Cardiac muscle cell (in vitro differentiated cells and primary cell): ENCODE measurements around the gene MTUS2. TPM values are rescaled to one million over a fixed set of nuclear protein-coding genes. Genes with fewer than 3 reads are reported as not detected.

Experiments used
- DNase-seq, 2 donors: peaks; one replicate each; pipeline versions ENCODE4 v3.0.0 to v3.0.0-alpha.2; 2010 to 2017; ENCODE audit warnings: low read depth in 1 of 2, low spot score in 1 of 2
- H3K27ac ChIP-seq: fragments of 200-600 bp; sonication (generic); 2 replicates; pipeline ENCODE4 v1.5.1; 2016
- H3K27me3 ChIP-seq: fragments of 200-600 bp; sonication (generic); 2 replicates; pipeline ENCODE4 v1.6.0; 2016; ENCODE audit warnings: control low read depth
- H3K36me3 ChIP-seq: fragments of 200-600 bp; sonication (generic); 2 replicates; pipeline ENCODE4 v1.5.1; 2016; ENCODE audit warnings: control low read depth
- H3K4me1 ChIP-seq: fragments of 200-600 bp; sonication (generic); 2 replicates; pipeline ENCODE4 v1.8.1; 2017; ENCODE audit warnings: low read depth, mild to moderate bottlenecking, mixed run types
- H3K4me3 ChIP-seq: fragments of 200-600 bp; sonication (generic); 2 replicates; pipeline ENCODE4 v1.5.1; 2016; ENCODE audit warnings: mild to moderate bottlenecking
- H3K9me3 ChIP-seq: fragments of 200-600 bp; sonication (generic); 2 replicates; pipeline ENCODE4 v1.5.1; 2017; ENCODE audit warnings: low read depth, mild to moderate bottlenecking, control low read depth
- polyA plus RNA-seq: library from polyadenylated mRNA; unstranded; fragments of >200 nt; fragmentation: Nextera tagmentation; extraction: Ambion mirVana; gene quantifications from 2 replicates; pipeline ENCODE4 v1.2.1, GENCODE V29; 2016
- total RNA-seq: library from RNA; depleted of rRNA; stranded (reverse); fragments of >200 nt; gene quantifications from 2 replicates; pipeline ENCODE4 v1.2.3, GENCODE V29; 2016
- TF ChIP-seq, protein P1 (sequence below): IDR thresholded peaks from 2 replicates; pipeline ENCODE4 v1.5.1; 2012; ENCODE audit warnings: low read depth, mild to moderate bottlenecking, low read length

The MTUS2 gene
- total and polyA plus RNA-seq, 2 experiments from 2014 or later, result 31.6 to 96.9 TPM

DNA sequence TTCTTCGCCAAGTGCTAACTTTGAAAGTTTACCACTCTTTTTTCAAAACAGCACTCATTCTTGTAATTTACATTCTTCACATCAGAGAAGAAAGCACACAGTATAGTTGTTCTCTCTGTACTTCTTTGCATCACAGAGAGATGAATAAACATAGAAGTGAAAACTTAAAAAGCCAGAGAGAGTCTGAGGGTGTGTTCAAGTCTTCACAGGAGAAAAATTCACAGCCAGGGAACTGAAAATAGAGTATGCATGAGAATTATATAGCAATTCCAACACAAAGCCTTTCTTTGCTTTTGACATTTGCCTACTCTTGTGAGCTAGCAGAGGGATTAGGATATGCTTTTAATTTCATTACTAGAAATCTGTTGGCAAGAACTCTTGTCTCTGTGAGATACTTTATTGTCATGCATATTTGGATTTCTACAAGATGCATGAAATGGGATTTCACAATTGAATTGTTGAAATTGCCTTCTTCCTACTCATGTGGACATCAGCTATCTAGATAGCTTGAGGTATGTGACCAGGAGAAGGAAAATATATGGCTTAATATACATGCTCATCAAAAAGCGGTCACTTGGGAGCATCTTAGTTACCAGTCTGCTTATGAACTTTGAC is 609.3 kb downstream of the MTUS2 start:
- H3K27ac ChIP-seq, result peak overlapping the region; percentile 87
- TF ChIP-seq, protein P1, sequence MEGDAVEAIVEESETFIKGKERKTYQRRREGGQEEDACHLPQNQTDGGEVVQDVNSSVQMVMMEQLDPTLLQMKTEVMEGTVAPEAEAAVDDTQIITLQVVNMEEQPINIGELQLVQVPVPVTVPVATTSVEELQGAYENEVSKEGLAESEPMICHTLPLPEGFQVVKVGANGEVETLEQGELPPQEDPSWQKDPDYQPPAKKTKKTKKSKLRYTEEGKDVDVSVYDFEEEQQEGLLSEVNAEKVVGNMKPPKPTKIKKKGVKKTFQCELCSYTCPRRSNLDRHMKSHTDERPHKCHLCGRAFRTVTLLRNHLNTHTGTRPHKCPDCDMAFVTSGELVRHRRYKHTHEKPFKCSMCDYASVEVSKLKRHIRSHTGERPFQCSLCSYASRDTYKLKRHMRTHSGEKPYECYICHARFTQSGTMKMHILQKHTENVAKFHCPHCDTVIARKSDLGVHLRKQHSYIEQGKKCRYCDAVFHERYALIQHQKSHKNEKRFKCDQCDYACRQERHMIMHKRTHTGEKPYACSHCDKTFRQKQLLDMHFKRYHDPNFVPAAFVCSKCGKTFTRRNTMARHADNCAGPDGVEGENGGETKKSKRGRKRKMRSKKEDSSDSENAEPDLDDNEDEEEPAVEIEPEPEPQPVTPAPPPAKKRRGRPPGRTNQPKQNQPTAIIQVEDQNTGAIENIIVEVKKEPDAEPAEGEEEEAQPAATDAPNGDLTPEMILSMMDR, result no peak
- H3K27me3 ChIP-seq, result no peaks in the 10 kb centered on the region
- peak in 1 of 2 donors; percentile 24 for DNase-seq
- no peaks in the 10 kb centered on the region for H3K36me3 ChIP-seq
- peak overlapping the region; percentile 81 for H3K4me3 ChIP-seq
- peaks cover 51% of the 10 kb centered on the region for H3K4me1 ChIP-seq
- H3K9me3 ChIP-seq, result no peaks in the 10 kb centered on the region

DNA sequence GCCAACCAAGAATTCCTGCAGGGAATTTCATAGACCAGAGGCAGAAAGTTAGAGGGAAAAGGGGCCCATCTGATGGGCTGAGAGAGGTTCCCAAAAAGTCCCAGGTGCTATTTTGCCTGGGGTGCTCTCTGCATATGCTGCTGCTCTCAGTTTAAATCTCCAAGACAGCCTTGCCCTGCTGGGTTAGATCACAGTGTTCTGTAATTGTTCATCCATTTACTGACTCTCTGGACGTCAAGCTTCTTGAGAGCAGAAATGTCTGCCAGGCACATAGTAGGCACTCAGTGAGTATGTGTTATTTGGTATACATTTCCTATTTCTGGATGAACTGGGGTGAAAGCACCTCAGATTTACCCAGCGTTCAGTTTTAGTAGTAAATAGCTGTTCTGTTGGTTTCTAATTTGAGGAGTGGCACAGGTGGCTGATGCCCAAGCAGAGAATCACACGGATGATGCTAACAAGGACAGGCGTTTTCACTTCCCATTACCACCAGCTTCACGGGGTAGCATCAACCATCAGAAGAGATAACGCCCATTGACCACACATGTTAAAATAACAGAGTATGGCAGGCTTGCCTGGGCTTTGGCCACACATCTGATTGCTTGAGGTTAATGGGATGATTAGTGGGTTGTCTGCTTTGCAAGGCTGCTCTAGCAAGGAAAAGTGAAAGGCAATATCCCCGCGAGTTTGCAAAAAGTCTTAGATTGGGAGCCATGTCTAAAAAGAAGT is 614.2 kb downstream of the MTUS2 start:
- no peak for DNase-seq
- Histone ChIP-seq H3K27ac (peak overlapping the region; percentile 96), H3K9me3 (no peaks in the 10 kb centered on the region), H3K36me3 (no peaks in the 10 kb centered on the region), H3K4me1 (peaks cover 87% of the 10 kb centered on the region), H3K4me3 (no peak overlapping the region), H3K27me3 (no peaks in the 10 kb centered on the region)
- TF ChIP-seq, protein P1, result no peak

DNA sequence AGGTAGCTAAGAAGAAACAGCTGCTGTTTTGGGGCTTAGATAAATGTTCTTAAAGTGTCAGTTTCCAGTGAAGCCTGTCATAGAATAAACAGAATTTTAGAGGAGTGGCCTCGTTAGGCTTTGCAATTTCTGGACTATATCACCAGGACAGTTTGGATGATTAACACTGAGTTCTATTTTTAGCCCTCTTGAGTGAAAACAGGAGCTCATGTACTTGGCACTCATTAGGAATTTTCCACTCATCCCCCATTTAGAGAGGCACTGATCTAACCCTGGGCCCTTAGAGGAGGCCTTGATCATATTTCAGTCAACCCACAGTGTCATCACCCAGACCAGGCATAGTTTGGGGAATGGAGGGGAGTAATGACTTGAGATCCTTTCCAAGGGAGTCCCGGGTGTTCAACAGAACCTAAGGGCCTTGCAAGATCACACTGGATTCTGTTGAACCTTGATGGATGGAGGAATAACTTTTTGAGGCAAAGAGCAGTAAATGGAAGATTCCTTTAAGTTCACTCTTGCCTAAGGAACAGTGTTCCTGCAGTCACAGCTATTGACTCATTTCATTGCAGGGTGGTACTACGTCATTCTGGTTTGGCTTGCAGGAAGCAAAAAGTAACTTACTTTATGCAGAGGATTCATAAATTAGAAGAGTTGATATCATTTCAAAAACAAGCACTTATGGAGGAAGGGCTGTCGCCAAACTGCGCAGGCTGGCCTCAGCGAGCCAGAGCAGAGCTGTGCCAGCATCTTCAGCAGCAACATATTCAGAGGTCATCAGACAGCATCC is 615.2 kb downstream of the MTUS2 start:
- DNase-seq, result peak; percentile 92 to 95
- Histone ChIP-seq H3K4me1 (peaks cover 87% of the 10 kb centered on the region), H3K4me3 (no peak overlapping the region), H3K9me3 (no peaks in the 10 kb centered on the region), H3K27ac (peak overlapping the region; percentile 96), H3K36me3 (no peaks in the 10 kb centered on the region), H3K27me3 (no peaks in the 10 kb centered on the region)
- TF ChIP-seq, protein P1, result no peak

DNA sequence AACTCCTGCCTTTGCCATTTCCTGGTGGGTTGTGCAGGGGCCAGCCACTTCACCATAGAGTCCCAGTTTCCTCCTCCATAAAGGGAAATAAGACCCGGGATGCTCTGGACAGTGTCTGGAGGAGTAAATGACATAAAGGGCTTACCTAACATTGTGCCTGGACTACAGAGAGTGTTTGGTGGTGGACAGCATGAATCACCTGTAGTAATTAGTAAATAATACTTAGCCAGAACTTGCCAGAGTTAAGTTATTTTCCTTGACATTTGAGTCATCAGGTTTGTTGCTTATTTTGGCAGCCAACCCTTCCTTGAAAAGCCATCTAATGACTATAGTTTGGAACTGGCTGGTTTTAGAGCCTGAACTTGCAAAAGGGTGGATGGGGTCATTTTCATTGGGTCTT is 616.2 kb downstream of the MTUS2 start:
- Histone ChIP-seq H3K4me3 (no peak overlapping the region), H3K4me1 (peaks cover 78% of the 10 kb centered on the region), H3K36me3 (no peaks in the 10 kb centered on the region), H3K27me3 (no peaks in the 10 kb centered on the region), H3K9me3 (no peaks in the 10 kb centered on the region), H3K27ac (peak overlapping the region; percentile 96)
- TF ChIP-seq, protein P1, result no peak
- DNase-seq, result peak in 1 of 2 donors; percentile 57

DNA sequence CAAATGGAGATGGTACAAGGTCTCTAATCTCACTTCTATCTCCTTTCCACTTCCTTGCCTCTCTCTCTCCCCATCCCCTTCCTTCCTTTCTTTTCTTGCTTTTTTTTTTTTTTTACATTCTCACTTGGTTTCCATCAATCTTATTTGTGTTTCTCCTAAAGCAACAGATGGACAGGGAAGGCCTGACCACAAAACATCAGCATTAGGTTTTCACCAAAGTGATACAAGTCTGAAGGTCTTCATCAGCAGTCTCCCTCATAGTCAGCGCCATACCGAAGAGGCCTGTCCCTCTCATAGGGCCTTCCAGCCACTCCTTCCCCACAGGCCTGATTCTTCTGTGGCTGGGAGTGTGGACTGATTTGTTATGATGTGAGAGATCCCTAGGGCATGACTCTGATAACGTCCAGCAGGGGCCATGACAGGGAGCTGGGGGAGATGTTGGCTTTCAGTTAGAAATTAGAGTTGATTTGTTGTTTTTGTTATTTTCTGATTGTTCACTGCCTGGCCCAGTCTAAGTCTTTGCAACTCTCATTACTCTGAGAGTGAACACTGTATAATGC is 616.7 kb downstream of the MTUS2 start:
- Histone ChIP-seq H3K9me3 (no peaks in the 10 kb centered on the region), H3K4me3 (no peak overlapping the region), H3K27ac (peak overlapping the region; percentile 96), H3K4me1 (peaks cover 75% of the 10 kb centered on the region), H3K36me3 (no peaks in the 10 kb centered on the region), H3K27me3 (no peaks in the 10 kb centered on the region)
- peak in 1 of 2 donors; percentile 11 for DNase-seq
- TF ChIP-seq, protein P1, result no peak
